Measurements from ENCODE around the gene SDF2L1. TPM values are rescaled to one million over a fixed set of nuclear protein-coding genes. Genes with fewer than 3 reads are reported as not detected.
"Not testable (repeated sequence)": the region's sequence is repeated elsewhere in the genome, so short reads cannot be mapped to it uniquely, and the experiment has no call there.

Gene SDF2L1
- total RNA-seq, 1 donor from 2014 or later = 4.3 TPM

DNA sequence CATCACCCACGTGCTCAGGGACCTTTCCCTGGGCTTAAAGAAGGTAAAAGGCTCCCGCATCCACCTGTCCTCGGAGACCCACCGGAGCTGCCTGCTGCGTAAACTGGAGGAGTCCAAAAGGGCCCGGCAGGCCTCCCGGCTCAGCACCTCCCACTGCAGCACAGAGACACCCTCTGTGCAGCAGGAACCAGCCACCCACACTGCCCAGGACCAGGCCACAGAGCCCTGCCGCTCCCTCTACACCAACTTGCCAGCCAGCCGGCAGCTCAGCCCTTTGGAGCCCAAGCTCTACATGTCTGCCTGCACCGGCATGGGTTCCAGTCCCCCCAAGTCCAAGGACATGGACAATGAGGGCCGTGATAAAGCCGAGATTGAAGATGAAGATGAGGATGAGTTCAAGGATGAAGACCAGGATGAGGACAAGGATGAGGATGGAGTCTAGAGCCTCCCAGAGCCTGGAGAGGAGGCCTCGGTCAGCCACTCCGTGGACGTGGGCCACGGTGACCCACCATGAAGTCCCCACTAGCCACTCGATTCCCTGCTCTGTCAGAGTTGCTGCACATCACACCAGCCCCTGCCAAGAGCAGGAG is 5.4 kb upstream of the SDF2L1 start:
- no peak overlapping the region for H3K27ac ChIP-seq
- no peak for DNase-seq (ENCODE audit: low spot score)
- H3K36me3 ChIP-seq = no peaks in the 10 kb centered on the region

DNA sequence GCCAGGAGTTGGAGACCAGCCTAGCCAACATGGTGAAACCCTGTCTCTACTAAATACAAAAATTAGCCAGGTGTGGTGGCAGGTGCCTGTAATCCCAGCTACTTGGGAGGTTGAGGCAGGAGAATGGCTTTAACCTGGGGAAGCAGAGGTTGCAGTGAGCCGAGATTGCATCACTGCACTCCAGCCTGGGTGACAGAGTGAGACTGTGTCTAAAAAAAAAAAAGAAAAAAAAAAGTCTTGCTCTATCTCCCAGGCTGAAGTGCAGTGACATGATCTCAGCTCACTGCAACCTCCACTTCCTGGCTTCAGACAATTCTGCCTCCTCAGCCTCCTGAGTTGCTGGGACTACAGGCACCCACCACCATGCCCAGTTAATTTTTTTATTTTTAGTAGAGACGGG is 4.7 kb upstream of the SDF2L1 start:
- peaks cover 14% of the 10 kb centered on the region for H3K4me1 Mint-ChIP-seq
- not testable (repeated sequence) for H3K4me1 ChIP-seq; DNase-seq (ENCODE audit: low spot score); H3K27me3 Mint-ChIP-seq (ENCODE audit: insufficient read depth, low read depth); H3K27ac Mint-ChIP-seq; H3K4me3 ChIP-seq; H4K20me1 ChIP-seq (ENCODE audit: low read depth); H3K36me3 Mint-ChIP-seq; H3K4me2 ChIP-seq; H3K27me3 ChIP-seq; H2AFZ ChIP-seq (replicated peaks); H3K36me3 ChIP-seq; H3K9ac ChIP-seq; H3F3A ChIP-seq (ENCODE audit: low read depth); H3K9me3 Mint-ChIP-seq; H3K4me3 Mint-ChIP-seq; H3K9me3 ChIP-seq (ENCODE audit: low read depth); H3K79me2 ChIP-seq (ENCODE audit: low read depth); H3K27ac ChIP-seq

More for the DNA sequence above, 5.4 kb upstream of the SDF2L1 start:
- TF ChIP-seq EZH2 (IDR thresholded peaks at IDR 0.05) (no peak), EZH2phosphoT487 (IDR thresholded peaks at IDR 0.05) (no peak)
- H3K9me3 Mint-ChIP-seq = no peaks in the 10 kb centered on the region
- Histone ChIP-seq H3K27me3 (no peaks in the 10 kb centered on the region), H4K20me1 (ENCODE audit: low read depth) (no peaks in the 10 kb centered on the region), H3K79me2 (ENCODE audit: low read depth) (no peaks in the 10 kb centered on the region), H2AFZ (replicated peaks) (no peak overlapping the region), H3K4me2 (no peak overlapping the region), H3K9ac (no peak overlapping the region), H3K9me3 (ENCODE audit: low read depth) (no peaks in the 10 kb centered on the region), H3K4me3 (no peak overlapping the region), H3F3A (ENCODE audit: low read depth) (peaks cover 9% of the 10 kb centered on the region), H3K4me1 (peaks cover 5% of the 10 kb centered on the region)
- H3K27ac Mint-ChIP-seq = no peak overlapping the region
- H3K4me1 Mint-ChIP-seq = peaks cover 14% of the 10 kb centered on the region
- no peaks in the 10 kb centered on the region for H3K36me3 Mint-ChIP-seq
- H3K4me3 Mint-ChIP-seq = peak overlapping the region; percentile 52
- H3K27me3 Mint-ChIP-seq (ENCODE audit: insufficient read depth, low read depth) = peaks cover 6% of the 10 kb centered on the region

DNA sequence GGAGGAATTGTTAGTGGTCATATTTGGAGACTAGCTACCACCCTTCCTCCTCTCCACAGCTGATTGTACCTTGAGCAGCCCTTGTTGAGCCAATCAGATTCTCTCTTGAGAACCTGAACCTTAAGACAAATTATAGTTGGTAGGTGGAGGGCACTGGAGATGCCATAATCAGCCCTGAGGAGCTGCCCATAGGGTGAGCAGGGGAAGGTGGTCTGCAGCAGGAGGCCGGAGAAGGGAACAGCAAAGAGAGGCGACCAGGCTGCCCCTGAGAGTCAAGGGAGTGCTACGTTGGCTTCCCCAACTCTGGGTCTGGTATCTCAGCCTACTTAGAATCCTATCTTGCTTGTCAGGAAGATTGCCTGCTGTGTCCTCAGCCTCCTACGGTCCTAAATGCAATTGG is 2.7 kb upstream of the SDF2L1 start:
- H3K27me3 Mint-ChIP-seq (ENCODE audit: insufficient read depth, low read depth) = peaks cover 10% of the 10 kb centered on the region
- Histone ChIP-seq H3K9ac (no peak overlapping the region), H3K27me3 (peaks cover 13% of the 10 kb centered on the region), H3K9me3 (ENCODE audit: low read depth) (no peaks in the 10 kb centered on the region), H3F3A (ENCODE audit: low read depth) (peaks cover 18% of the 10 kb centered on the region), H3K27ac (no peak overlapping the region), H3K4me1 (peaks cover 11% of the 10 kb centered on the region), H3K79me2 (ENCODE audit: low read depth) (no peaks in the 10 kb centered on the region), H3K36me3 (no peaks in the 10 kb centered on the region), H4K20me1 (ENCODE audit: low read depth) (peaks cover 13% of the 10 kb centered on the region), H3K4me3 (no peak overlapping the region), H3K4me2 (no peak overlapping the region), H2AFZ (replicated peaks) (no peak overlapping the region)
- no peak overlapping the region for H3K4me3 Mint-ChIP-seq
- DNase-seq (ENCODE audit: low spot score) = no peak
- peaks cover 8% of the 10 kb centered on the region for H3K36me3 Mint-ChIP-seq
- no peak overlapping the region for H3K27ac Mint-ChIP-seq
- H3K4me1 Mint-ChIP-seq = peaks cover 20% of the 10 kb centered on the region
- no peaks in the 10 kb centered on the region for H3K9me3 Mint-ChIP-seq
- TF ChIP-seq CTCF (IDR thresholded peaks at IDR 0.05) (no peak), EZH2 (IDR thresholded peaks at IDR 0.05) (no peak), EZH2phosphoT487 (IDR thresholded peaks at IDR 0.05) (no peak)

DNA sequence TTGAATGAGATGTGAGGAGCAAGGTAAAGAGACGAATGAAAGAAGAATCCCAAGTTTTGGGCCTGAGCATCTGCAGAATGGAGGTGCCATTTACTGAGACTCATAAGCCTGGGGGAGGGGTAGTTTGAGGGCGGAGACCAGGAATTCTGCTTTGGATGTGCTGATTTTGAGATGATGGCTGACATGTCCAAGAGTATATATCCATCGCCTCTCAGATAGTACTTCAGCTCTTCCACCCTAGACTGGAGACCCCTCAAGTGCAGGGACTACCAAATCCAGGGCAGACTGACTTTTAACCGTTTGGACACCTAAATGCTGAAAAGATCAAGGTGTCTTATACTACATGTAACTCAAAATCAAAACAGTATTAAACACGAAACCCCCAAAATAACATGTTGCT is 1.3 kb upstream of the SDF2L1 start:
- Histone ChIP-seq H3K4me1 (peaks cover 11% of the 10 kb centered on the region), H3K4me3 (peak overlapping the region; percentile 50), H2AFZ (replicated peaks) (no peak overlapping the region), H3F3A (ENCODE audit: low read depth) (peaks cover 18% of the 10 kb centered on the region), H4K20me1 (ENCODE audit: low read depth) (peaks cover 13% of the 10 kb centered on the region), H3K27ac (no peak overlapping the region), H3K4me2 (peak overlapping the region; percentile 83), H3K36me3 (no peaks in the 10 kb centered on the region), H3K27me3 (peaks cover 13% of the 10 kb centered on the region), H3K9ac (peak overlapping the region; percentile 59), H3K79me2 (ENCODE audit: low read depth) (no peaks in the 10 kb centered on the region), H3K9me3 (ENCODE audit: low read depth) (no peaks in the 10 kb centered on the region)
- no peak for DNase-seq (ENCODE audit: low spot score)
- Mint-ChIP-seq H3K4me1 (peaks cover 20% of the 10 kb centered on the region), H3K36me3 (peaks cover 8% of the 10 kb centered on the region), H3K4me3 (peak overlapping the region; percentile 89), H3K9me3 (no peaks in the 10 kb centered on the region), H3K27ac (no peak overlapping the region), H3K27me3 (ENCODE audit: insufficient read depth, low read depth) (peaks cover 10% of the 10 kb centered on the region)
- TF ChIP-seq EZH2phosphoT487 (IDR thresholded peaks at IDR 0.05) = no peak
- TF ChIP-seq CTCF (IDR thresholded peaks at IDR 0.05) = no peak
- TF ChIP-seq EZH2 (IDR thresholded peaks at IDR 0.05) = no peak

Data from neural progenitor cell (in vitro differentiated cells).